PFSK-1 (cell line): ENCODE data around the gene TMEM255B.

ENCODE experiments used
- FOXP2 ChIP-seq: optimal IDR thresholded peaks from 2 replicates; pipeline ENCODE3; 2011; ENCODE audit warnings: borderline replicate concordance, control low read depth, inconsistent platforms; ENCODE audit not compliant: insufficient read depth; ENCODE audit errors: extremely low read length, extremely low read depth
- POLR2AphosphoS5 ChIP-seq: IDR thresholded peaks from 2 replicates; pipeline ENCODE4 v1.6.1; 2012; ENCODE audit warnings: low read depth, mild to moderate bottlenecking, control low read depth, low read length, moderate library complexity
- SIN3A ChIP-seq: IDR thresholded peaks from 2 replicates; pipeline ENCODE4 v1.6.1; 2012; ENCODE audit warnings: mild to moderate bottlenecking, low read length, moderate library complexity, borderline replicate concordance; ENCODE audit not compliant: insufficient read depth
- TAF1 ChIP-seq: IDR thresholded peaks from 2 replicates; pipeline ENCODE4 v1.6.1; 2012; ENCODE audit warnings: low read length, control low read depth, borderline replicate concordance; ENCODE audit not compliant: insufficient read depth
- TF ChIP-seq, protein P1 (sequence below), 2 experiments: IDR thresholded peaks; 2 replicates each; pipeline versions ENCODE4 v1.6.1 to v1.8.0; 2011 to 2012; ENCODE audit warnings: low read depth in 2 of 2, low read length in 2 of 2, control low read depth in 1 of 2, inconsistent platforms in 1 of 2, mild to moderate bottlenecking in 1 of 2, moderate library complexity in 1 of 2; ENCODE audit not compliant: insufficient read depth in 1 of 2

Gene TMEM255B

DNA sequence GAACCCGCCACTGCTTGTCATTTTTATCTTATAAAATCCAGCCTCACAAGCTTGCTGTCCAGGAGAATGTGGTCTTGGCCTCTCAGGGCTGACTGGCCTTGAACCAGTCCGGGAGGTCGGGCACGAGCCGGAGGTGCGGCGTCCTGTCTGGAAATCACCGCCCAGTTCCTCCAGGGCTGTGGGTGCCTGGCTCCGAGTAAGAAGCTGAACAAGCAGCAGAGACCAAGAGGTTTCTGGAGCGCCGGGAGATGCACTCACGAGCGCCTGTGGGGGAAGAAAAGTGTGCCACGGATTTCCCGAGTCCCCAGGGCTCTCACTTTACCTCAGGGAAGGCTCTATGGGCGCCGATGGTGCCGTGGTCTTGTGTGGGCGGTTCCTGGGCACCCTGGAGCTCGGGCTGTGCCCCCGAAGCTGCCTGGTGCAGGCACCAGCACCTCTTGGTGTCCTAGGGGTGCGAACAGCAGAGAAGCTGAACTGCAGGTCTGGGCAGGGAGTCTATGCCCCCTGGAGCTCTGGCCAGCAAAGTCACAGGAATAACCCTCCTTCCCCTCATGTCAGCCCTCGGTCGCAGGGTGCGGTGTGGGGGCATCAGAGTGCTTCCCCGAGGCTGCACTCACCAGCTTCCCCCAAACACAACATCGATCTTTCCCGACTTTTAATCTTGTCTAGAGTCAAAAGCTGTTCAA is 54.9 kb downstream of the TMEM255B start:
- TF ChIP-seq POLR2AphosphoS5 (no peak), FOXP2 (no peak), TAF1 (no peak), SIN3A (no peak)
- TF ChIP-seq, protein P1, sequence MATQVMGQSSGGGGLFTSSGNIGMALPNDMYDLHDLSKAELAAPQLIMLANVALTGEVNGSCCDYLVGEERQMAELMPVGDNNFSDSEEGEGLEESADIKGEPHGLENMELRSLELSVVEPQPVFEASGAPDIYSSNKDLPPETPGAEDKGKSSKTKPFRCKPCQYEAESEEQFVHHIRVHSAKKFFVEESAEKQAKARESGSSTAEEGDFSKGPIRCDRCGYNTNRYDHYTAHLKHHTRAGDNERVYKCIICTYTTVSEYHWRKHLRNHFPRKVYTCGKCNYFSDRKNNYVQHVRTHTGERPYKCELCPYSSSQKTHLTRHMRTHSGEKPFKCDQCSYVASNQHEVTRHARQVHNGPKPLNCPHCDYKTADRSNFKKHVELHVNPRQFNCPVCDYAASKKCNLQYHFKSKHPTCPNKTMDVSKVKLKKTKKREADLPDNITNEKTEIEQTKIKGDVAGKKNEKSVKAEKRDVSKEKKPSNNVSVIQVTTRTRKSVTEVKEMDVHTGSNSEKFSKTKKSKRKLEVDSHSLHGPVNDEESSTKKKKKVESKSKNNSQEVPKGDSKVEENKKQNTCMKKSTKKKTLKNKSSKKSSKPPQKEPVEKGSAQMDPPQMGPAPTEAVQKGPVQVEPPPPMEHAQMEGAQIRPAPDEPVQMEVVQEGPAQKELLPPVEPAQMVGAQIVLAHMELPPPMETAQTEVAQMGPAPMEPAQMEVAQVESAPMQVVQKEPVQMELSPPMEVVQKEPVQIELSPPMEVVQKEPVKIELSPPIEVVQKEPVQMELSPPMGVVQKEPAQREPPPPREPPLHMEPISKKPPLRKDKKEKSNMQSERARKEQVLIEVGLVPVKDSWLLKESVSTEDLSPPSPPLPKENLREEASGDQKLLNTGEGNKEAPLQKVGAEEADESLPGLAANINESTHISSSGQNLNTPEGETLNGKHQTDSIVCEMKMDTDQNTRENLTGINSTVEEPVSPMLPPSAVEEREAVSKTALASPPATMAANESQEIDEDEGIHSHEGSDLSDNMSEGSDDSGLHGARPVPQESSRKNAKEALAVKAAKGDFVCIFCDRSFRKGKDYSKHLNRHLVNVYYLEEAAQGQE (IDR thresholded peaks at IDR 0.05; ENCODE audit: insufficient read depth in 1 of 2, low read depth in 2 of 2, low read length in 2 of 2): no peak

DNA sequence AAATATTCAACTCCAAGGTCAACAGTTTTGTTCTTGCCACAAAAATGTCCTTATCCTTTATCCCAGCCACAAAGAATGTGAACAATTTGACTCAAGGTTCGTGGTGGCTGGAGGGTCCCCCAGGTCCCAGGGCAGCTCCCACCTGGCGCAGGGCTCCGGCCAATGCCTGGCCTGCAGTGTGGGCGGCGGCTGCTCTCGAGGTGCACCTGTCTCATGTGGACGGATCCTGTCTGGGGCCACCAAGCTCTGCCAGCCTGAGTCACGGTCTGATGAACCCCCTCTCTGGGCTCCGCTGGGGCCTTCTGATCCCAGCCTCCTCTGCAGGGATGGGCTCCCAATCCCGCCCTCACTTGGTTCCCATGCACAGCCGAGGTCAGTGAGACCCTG is 55.4 kb downstream of the TMEM255B start:
- TF ChIP-seq POLR2AphosphoS5 (no peak), FOXP2 (no peak), TAF1 (no peak), SIN3A (no peak)
- TF ChIP-seq, protein P1 (IDR thresholded peaks at IDR 0.05; ENCODE audit: insufficient read depth in 1 of 2, low read depth in 2 of 2, low read length in 2 of 2): no peak

DNA sequence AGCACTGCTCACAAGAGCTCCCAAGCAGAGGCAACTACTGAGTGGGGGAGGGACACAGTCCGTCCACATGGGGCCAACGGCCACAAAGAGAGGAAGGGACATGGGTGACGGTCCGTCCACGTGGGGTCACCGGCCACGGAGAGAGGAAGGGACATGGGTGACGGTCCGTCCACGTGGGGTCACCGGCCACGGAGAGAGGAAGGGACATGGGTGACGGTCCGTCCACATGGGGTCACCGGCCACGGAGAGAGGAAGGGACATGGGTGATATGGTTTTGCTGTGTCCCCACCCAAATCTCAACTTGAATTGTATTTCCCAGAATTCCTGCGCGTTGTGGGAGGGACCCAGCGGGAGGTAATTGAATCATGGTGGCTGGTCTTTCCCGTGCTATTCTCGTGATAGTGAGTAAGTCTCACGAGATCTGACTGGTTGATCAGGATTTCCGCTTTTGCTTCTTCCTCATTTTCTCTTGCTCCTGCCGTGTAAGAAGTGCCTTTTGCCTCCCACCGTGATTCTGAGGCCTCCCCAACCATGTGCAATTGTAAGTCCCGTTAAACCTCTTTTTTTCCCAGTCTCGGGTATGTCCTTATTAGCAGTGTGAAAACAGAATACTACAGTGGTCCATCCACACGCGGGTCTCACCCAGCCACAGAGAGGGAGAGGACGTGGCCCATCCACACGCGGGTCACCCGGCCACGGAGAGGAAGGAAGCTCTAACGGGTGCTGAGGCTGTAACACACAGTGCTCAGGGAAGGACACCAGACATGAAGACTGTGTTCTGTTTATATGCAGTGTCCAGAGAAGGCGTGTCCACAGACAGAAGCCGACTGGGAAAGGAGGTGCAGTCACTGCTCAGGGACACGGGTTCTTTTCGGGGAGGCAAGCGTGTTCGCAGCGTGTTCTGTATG is 56.4 kb downstream of the TMEM255B start:
- TF ChIP-seq SIN3A (no peak), FOXP2 (no peak), POLR2AphosphoS5 (no peak), TAF1 (no peak)
- TF ChIP-seq, protein P1 (IDR thresholded peaks at IDR 0.05; ENCODE audit: insufficient read depth in 1 of 2, low read depth in 2 of 2, low read length in 2 of 2): no peak

DNA sequence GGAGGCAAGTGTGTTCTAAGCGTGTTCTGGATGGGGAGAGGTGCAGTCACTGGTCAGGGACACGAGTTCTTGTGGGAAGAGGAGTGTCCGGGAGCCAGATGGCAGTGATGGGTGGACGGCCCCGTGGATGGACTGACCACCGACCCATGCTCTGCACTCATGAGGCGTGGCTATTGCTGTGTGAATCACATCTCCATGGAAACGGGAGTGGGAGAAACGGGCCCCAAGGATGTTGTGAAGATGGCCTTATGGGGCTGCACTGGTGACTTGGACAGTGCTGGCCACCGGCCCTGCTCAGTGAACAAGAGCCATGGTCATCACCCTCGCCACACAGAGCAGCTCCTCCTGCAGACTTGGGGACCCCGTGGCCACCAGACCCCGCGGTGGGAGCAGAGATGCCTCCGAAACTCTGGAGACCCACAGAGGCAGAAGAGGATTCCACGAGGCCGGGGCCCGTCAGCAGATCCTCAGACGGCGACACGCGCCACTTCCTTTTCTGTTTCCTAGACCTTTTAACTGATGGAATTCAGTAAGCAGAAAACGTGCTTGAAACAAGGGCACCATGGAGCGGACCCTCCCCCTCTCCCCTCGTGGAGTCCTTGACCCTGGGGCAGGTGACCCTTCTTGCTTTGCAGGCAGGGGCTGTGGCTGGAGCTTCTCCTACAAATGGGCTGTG is 57.4 kb downstream of the TMEM255B start:
- TF ChIP-seq POLR2AphosphoS5 (no peak), FOXP2 (no peak), TAF1 (no peak), SIN3A (no peak)
- TF ChIP-seq, protein P1 (IDR thresholded peaks at IDR 0.05; ENCODE audit: insufficient read depth in 1 of 2, low read depth in 2 of 2, low read length in 2 of 2): no peak
